Measurements from ENCODE around the gene KRTAP3-2. TPM values are rescaled to one million over a fixed set of nuclear protein-coding genes. Genes with fewer than 3 reads are reported as not detected.

KRTAP3-2 gene
- total and polyA plus RNA-seq, 8 donors = not detected

DNA sequence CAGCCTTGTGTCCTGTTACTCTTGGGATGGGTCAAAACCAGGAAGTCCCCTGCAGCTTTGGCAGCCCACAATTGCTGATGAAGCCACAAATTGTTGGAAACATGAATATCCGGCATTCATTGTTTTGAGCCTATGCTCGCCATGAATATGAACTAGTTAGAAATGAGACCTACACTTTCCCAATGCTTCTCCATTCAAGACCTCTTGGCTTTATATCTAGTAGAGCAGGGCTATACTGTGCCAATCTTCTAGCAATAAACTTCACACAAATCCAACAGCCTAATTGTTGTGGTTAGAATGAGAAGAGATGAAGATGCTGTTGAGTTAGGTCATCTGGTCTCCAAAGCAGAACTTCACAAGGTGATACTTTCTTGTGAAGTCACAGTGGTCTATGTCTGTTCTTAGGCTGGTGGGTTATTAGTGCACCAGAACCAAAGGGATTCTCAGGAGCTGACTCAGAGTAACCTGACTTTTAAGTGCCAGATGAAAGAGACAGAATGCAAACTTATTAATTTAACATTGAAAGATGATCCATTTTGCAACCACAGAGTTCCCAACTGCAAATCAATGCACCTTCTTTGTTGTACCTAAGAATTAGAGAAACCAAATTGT is 48.6 kb downstream of the KRTAP3-2 start:
- Histone ChIP-seq H3K27me3 (peaks cover 0 to 29% (median 6%) of the 10 kb centered on the region in 3 donors), H3K27ac (no peak overlapping the region), H3K4me1 (peaks cover 0 to 10% (median 2%) of the 10 kb centered on the region in 4 donors), H3K36me3 (no peaks in the 10 kb centered on the region), H3K9me3 (no peaks in the 10 kb centered on the region), H3K4me3 (no peak overlapping the region)
- WGBS, 5 donors = 95 to 100% (median 98%) methylated on average over 2 of the region's 2 CpGs
- no peak for DNase-seq
- TF ChIP-seq POLR2AphosphoS5 (IDR thresholded peaks at IDR 0.05) (no peak), EP300 (IDR thresholded peaks at IDR 0.05) (no peak), POLR2A (IDR thresholded peaks at IDR 0.05) (no peak)
- TF ChIP-seq, protein P1, sequence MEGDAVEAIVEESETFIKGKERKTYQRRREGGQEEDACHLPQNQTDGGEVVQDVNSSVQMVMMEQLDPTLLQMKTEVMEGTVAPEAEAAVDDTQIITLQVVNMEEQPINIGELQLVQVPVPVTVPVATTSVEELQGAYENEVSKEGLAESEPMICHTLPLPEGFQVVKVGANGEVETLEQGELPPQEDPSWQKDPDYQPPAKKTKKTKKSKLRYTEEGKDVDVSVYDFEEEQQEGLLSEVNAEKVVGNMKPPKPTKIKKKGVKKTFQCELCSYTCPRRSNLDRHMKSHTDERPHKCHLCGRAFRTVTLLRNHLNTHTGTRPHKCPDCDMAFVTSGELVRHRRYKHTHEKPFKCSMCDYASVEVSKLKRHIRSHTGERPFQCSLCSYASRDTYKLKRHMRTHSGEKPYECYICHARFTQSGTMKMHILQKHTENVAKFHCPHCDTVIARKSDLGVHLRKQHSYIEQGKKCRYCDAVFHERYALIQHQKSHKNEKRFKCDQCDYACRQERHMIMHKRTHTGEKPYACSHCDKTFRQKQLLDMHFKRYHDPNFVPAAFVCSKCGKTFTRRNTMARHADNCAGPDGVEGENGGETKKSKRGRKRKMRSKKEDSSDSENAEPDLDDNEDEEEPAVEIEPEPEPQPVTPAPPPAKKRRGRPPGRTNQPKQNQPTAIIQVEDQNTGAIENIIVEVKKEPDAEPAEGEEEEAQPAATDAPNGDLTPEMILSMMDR (IDR thresholded peaks at IDR 0.05) = no peak
- intact Hi-C loops (cut with DNase I; ENCODE audit: low total_unique reads) = no loop called here

DNA sequence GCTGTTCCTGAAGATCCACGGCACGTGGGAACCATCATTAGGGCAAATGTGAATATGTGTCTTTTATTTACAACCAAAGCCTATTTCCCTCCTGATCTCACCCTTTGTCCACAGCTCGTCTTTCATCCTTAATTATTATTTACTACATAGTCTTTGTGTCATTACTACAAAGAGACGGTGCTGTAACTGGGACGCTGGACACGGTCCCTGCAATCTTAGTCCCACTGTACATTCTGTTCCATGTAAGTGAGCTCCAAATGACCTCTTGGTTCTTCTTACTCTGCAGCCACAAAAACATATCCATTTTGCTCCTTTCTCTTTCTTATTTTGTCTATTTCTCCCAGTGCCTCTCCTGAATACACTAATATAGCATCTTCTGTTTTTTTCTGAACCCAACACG is 49.5 kb downstream of the KRTAP3-2 start:
- Histone ChIP-seq H3K4me1 (peaks cover 0 to 10% (median 2%) of the 10 kb centered on the region in 4 donors), H3K4me3 (no peak overlapping the region), H3K9me3 (no peaks in the 10 kb centered on the region), H3K27ac (no peak overlapping the region), H3K36me3 (no peaks in the 10 kb centered on the region), H3K27me3 (peaks cover 0 to 39% (median 6%) of the 10 kb centered on the region in 3 donors)
- DNase-seq = no peak
- intact Hi-C loops (cut with DNase I; ENCODE audit: low total_unique reads) = no loop called here
- no peak for TF ChIP-seq POLR2AphosphoS5 (IDR thresholded peaks at IDR 0.05)
- no peak for TF ChIP-seq POLR2A (IDR thresholded peaks at IDR 0.05)
- TF ChIP-seq, protein P1 (IDR thresholded peaks at IDR 0.05) = no peak
- no peak for TF ChIP-seq EP300 (IDR thresholded peaks at IDR 0.05)
- 68 to 77% (median 77%) methylated on average over 7 of the region's 7 CpGs for WGBS, 5 donors

DNA sequence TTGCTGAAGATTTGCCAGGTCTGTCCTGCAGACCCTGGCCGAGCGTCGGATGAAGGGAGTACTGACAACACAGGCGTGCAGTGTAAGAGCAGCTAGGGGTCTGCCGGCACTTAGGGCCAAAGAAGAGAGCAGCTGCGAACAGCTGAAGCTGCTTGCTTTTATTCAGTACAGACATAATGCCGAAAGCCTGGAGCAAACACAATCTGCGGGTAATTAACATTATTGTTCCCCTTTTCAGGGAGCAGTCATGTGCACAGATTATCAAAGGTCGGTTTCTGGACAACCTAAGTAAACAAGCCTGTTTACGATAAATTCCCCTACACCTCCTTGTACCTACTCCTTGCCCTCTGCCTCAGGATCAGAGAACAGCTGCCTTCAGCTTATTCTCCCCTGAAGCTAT is 50.3 kb downstream of the KRTAP3-2 start:
- Histone ChIP-seq H3K4me3 (no peak overlapping the region), H3K27me3 (peaks cover 0 to 38% (median 6%) of the 10 kb centered on the region in 3 donors), H3K36me3 (no peaks in the 10 kb centered on the region), H3K9me3 (no peaks in the 10 kb centered on the region), H3K4me1 (peaks cover 0 to 10% (median 2%) of the 10 kb centered on the region in 4 donors), H3K27ac (no peak overlapping the region)
- no peak for TF ChIP-seq EP300 (IDR thresholded peaks at IDR 0.05)
- TF ChIP-seq, protein P1 (IDR thresholded peaks at IDR 0.05) = no peak
- TF ChIP-seq POLR2AphosphoS5 (IDR thresholded peaks at IDR 0.05) = no peak
- no peak for TF ChIP-seq POLR2A (IDR thresholded peaks at IDR 0.05)
- peak in 1 of 2 donors; percentile 63 for DNase-seq
- intact Hi-C loops (cut with DNase I; ENCODE audit: low total_unique reads) = no loop called here
- 5 to 22% (median 16%) methylated on average over 6 to 10 of the region's 10 CpGs for WGBS, 5 donors

Small RNAs within 50 kb of the gene (small RNA-seq; reads per million reads assigned to genes)
- 0 reads per million in 4 donors for gene KRTAP3-4P

Other genes starting within 250 kb of the KRTAP3-2 start
Only the 30 nearest of the 37 such genes appear.
- not detected for gene KRT28, start 199.9 kb downstream of the KRTAP3-2 start, total RNA-seq
- not detected for gene KRT28, start 199.9 kb downstream of the KRTAP3-2 start, polyA plus RNA-seq
- 10 to 100 TPM in 1 of 5 donors, 1 to 10 TPM in 3, under 1 TPM in 1; 0.58 to 25.4 (median 2.9) TPM for gene KRT10, start 177.3 kb downstream of the KRTAP3-2 start, total RNA-seq
- 10 to 100 TPM; 46.1 to 49.0 (median 47.7) TPM for gene KRT10, start 177.3 kb downstream of the KRTAP3-2 start, polyA plus RNA-seq
- 10 to 100 TPM in 2 of 5 donors, 1 to 10 TPM in 1, not detected in 2; 1.1 to 57.6 (median 14.0) TPM for gene KRT12, start 132.7 kb downstream of the KRTAP3-2 start, total RNA-seq
- under 1 TPM in 1 of 3 donors, not detected in 2; 0.61 TPM for gene KRT12, start 132.7 kb downstream of the KRTAP3-2 start, polyA plus RNA-seq
- 100 to 1,000 TPM in 2 of 5 donors, 10 to 100 TPM in 1, not detected in 2; 72.0 to 121 (median 101) TPM for gene KRT20, start 114.7 kb downstream of the KRTAP3-2 start, total RNA-seq
- gene KRT20, start 114.7 kb downstream of the KRTAP3-2 start, polyA plus RNA-seq = 100 to 1,000 TPM in 1 of 3 donors, 1 to 10 TPM in 2; 3.9 to 370 (median 4.4) TPM
- gene KRT23, start 62.3 kb downstream of the KRTAP3-2 start, total RNA-seq = not detected
- gene KRT23, start 62.3 kb downstream of the KRTAP3-2 start, polyA plus RNA-seq = 1 to 10 TPM in 2 of 3 donors, not detected in 1; 1.1 to 2.6 TPM
- not detected for gene KRT39, start 33.0 kb downstream of the KRTAP3-2 start, total RNA-seq
- gene KRT39, start 33.0 kb downstream of the KRTAP3-2 start, polyA plus RNA-seq = not detected
- not detected for gene KRT40, start 15.6 kb downstream of the KRTAP3-2 start, total RNA-seq
- under 1 TPM in 1 of 3 donors, not detected in 2; 0.10 TPM for gene KRT40, start 15.6 kb downstream of the KRTAP3-2 start, polyA plus RNA-seq
- gene KRTAP3-3, start 5.7 kb downstream of the KRTAP3-2 start, total RNA-seq = not detected
- gene KRTAP3-3, start 5.7 kb downstream of the KRTAP3-2 start, polyA plus RNA-seq = not detected
- gene KRTAP3-1, start 9.2 kb upstream of the KRTAP3-2 start, total RNA-seq = not detected
- not detected for gene KRTAP3-1, start 9.2 kb upstream of the KRTAP3-2 start, polyA plus RNA-seq
- gene KRTAP1-5, start 27.3 kb upstream of the KRTAP3-2 start, total RNA-seq = not detected
- gene KRTAP1-5, start 27.3 kb upstream of the KRTAP3-2 start, polyA plus RNA-seq = not detected
- not detected for gene KRTAP1-4, start 30.3 kb upstream of the KRTAP3-2 start, total RNA-seq
- gene KRTAP1-4, start 30.3 kb upstream of the KRTAP3-2 start, polyA plus RNA-seq = not detected
- gene KRTAP1-3, start 35.0 kb upstream of the KRTAP3-2 start, total RNA-seq = not detected
- not detected for gene KRTAP1-3, start 35.0 kb upstream of the KRTAP3-2 start, polyA plus RNA-seq
- gene KRTAP1-1, start 41.5 kb upstream of the KRTAP3-2 start, total RNA-seq = not detected
- gene KRTAP1-1, start 41.5 kb upstream of the KRTAP3-2 start, polyA plus RNA-seq = not detected
- gene KRTAP2-1, start 47.4 kb upstream of the KRTAP3-2 start, total RNA-seq = not detected
- gene KRTAP2-1, start 47.4 kb upstream of the KRTAP3-2 start, polyA plus RNA-seq = not detected
- gene KRTAP2-2, start 55.3 kb upstream of the KRTAP3-2 start, total RNA-seq = not detected
- not detected for gene KRTAP2-2, start 55.3 kb upstream of the KRTAP3-2 start, polyA plus RNA-seq
- gene KRTAP2-3, start 60.2 kb upstream of the KRTAP3-2 start, total RNA-seq = not detected
- gene KRTAP2-3, start 60.2 kb upstream of the KRTAP3-2 start, polyA plus RNA-seq = not detected
- not detected for gene KRTAP2-4, start 66.0 kb upstream of the KRTAP3-2 start, total RNA-seq
- gene KRTAP2-4, start 66.0 kb upstream of the KRTAP3-2 start, polyA plus RNA-seq = not detected
- gene KRTAP4-7, start 84.2 kb upstream of the KRTAP3-2 start, total RNA-seq = not detected
- gene KRTAP4-7, start 84.2 kb upstream of the KRTAP3-2 start, polyA plus RNA-seq = not detected
- not detected for gene KRTAP4-8, start 98.2 kb upstream of the KRTAP3-2 start, total RNA-seq
- not detected for gene KRTAP4-8, start 98.2 kb upstream of the KRTAP3-2 start, polyA plus RNA-seq
- not detected for gene KRTAP4-16, start 102.3 kb upstream of the KRTAP3-2 start, total RNA-seq
- gene KRTAP4-16, start 102.3 kb upstream of the KRTAP3-2 start, polyA plus RNA-seq = not detected
- not detected for gene KRTAP4-9, start 105.5 kb upstream of the KRTAP3-2 start, total RNA-seq
- gene KRTAP4-9, start 105.5 kb upstream of the KRTAP3-2 start, polyA plus RNA-seq = not detected
- gene KRTAP4-11, start 118.5 kb upstream of the KRTAP3-2 start, total RNA-seq = not detected
- not detected for gene KRTAP4-11, start 118.5 kb upstream of the KRTAP3-2 start, polyA plus RNA-seq
- not detected for gene KRTAP4-12, start 124.3 kb upstream of the KRTAP3-2 start, total RNA-seq
- not detected for gene KRTAP4-12, start 124.3 kb upstream of the KRTAP3-2 start, polyA plus RNA-seq
- gene KRTAP4-6, start 140.6 kb upstream of the KRTAP3-2 start, total RNA-seq = not detected
- gene KRTAP4-6, start 140.6 kb upstream of the KRTAP3-2 start, polyA plus RNA-seq = not detected
- not detected for gene KRTAP4-5, start 149.9 kb upstream of the KRTAP3-2 start, total RNA-seq
- not detected for gene KRTAP4-5, start 149.9 kb upstream of the KRTAP3-2 start, polyA plus RNA-seq
- gene KRTAP4-4, start 160.8 kb upstream of the KRTAP3-2 start, total RNA-seq = not detected
- not detected for gene KRTAP4-4, start 160.8 kb upstream of the KRTAP3-2 start, polyA plus RNA-seq
- gene KRTAP4-3, start 168.3 kb upstream of the KRTAP3-2 start, total RNA-seq = not detected
- not detected for gene KRTAP4-3, start 168.3 kb upstream of the KRTAP3-2 start, polyA plus RNA-seq
- gene KRTAP4-2, start 178.3 kb upstream of the KRTAP3-2 start, total RNA-seq = not detected
- gene KRTAP4-2, start 178.3 kb upstream of the KRTAP3-2 start, polyA plus RNA-seq = not detected
- gene KRTAP4-1, start 185.0 kb upstream of the KRTAP3-2 start, total RNA-seq = not detected
- gene KRTAP4-1, start 185.0 kb upstream of the KRTAP3-2 start, polyA plus RNA-seq = not detected
- gene KRTAP9-1, start 190.0 kb upstream of the KRTAP3-2 start, total RNA-seq = not detected
- gene KRTAP9-1, start 190.0 kb upstream of the KRTAP3-2 start, polyA plus RNA-seq = not detected